ENCODE results near the gene TMC6. TPM values are rescaled to one million over a fixed set of nuclear protein-coding genes. Genes with fewer than 3 reads are reported as not detected.

Gene TMC6
- total and polyA plus RNA-seq, 2 of the 13 experiments (the other 11 are each of a cell fraction or from before 2014, with no cell fraction given): 48.4 to 99.1 TPM

- no peak for TF ChIP-seq ZNF784 (CRISPR knock-in tag; IDR thresholded peaks at IDR 0.05; ENCODE audit: borderline replicate concordance)
- TF ChIP-seq ZNF704 (CRISPR knock-in tag; IDR thresholded peaks at IDR 0.05; ENCODE audit: borderline replicate concordance): no peak
- TF ChIP-seq PBX3 (CRISPR knock-in tag; IDR thresholded peaks at IDR 0.05; ENCODE audit: borderline replicate concordance): no peak
- peak; percentile 52; the same call in 1 of the 2 replicates for TF ChIP-seq ZNF782 (CRISPR knock-in tag; IDR thresholded peaks at IDR 0.05; ENCODE audit: borderline replicate concordance)
- no peak for TF ChIP-seq ZNF720 (CRISPR knock-in tag; IDR thresholded peaks at IDR 0.05)
- no peak for TF ChIP-seq ZNF703 (CRISPR knock-in tag; IDR thresholded peaks at IDR 0.05; ENCODE audit: borderline replicate concordance)
- TF ChIP-seq HIVEP1 (CRISPR knock-in tag; IDR thresholded peaks at IDR 0.05): no peak
- TF ChIP-seq TEAD2 (CRISPR knock-in tag; IDR thresholded peaks at IDR 0.05): no peak
- TF ChIP-seq NFKB2 (CRISPR knock-in tag; IDR thresholded peaks at IDR 0.05; ENCODE audit: borderline replicate concordance): no peak
- no peak for TF ChIP-seq HNF1A (IDR thresholded peaks at IDR 0.05; ENCODE audit: low read depth)
- 0 out of 2 replicates have a peak, but pooled peaks have one; percentile 25 for TF ChIP-seq HNF1A (CRISPR knock-in tag; IDR thresholded peaks at IDR 0.05; ENCODE audit: borderline replicate concordance)
- no peak for TF ChIP-seq ZKSCAN8 (CRISPR knock-in tag; IDR thresholded peaks at IDR 0.05; ENCODE audit: borderline replicate concordance)
- TF ChIP-seq ZNF570 (CRISPR knock-in tag; IDR thresholded peaks at IDR 0.05; ENCODE audit: borderline replicate concordance): no peak
- no peak for TF ChIP-seq ZNF34 (CRISPR knock-in tag; IDR thresholded peaks at IDR 0.05; ENCODE audit: borderline replicate concordance)
- TF ChIP-seq ONECUT2 (CRISPR knock-in tag; IDR thresholded peaks at IDR 0.05): no peak
- TF ChIP-seq MEIS1 (CRISPR knock-in tag; IDR thresholded peaks at IDR 0.05; ENCODE audit: borderline replicate concordance): 0 out of 2 replicates have a peak, but pooled peaks have one; percentile 49
- TF ChIP-seq ZNF7 (CRISPR knock-in tag; IDR thresholded peaks at IDR 0.05): no peak
- no peak for TF ChIP-seq PITX1 (CRISPR knock-in tag; IDR thresholded peaks at IDR 0.05)
- TF ChIP-seq NR1H2 (CRISPR knock-in tag; IDR thresholded peaks at IDR 0.05; ENCODE audit: borderline replicate concordance, low read depth): no peak
- TF ChIP-seq ARID3A (IDR thresholded peaks at IDR 0.05; ENCODE audit: low read depth, low read length): no peak
Observed at GRCh38 chr17:78141437-78142118, 13.0 kb upstream of the TMC6 start (continued).

Data from HepG2 (cell line).